Effector CD4-positive, alpha-beta T cell (primary cell): Measurements from ENCODE around the gene GAS2L2.

ENCODE experiments used
- DNase-seq: peaks from one replicate; pipeline ENCODE4 v3.0.0-alpha.2; 2020

GAS2L2 gene

GRCh38 chr17:35745246-35745645 lies 7.8 kb downstream of the GAS2L2 start:
- DNase-seq = no peak

DNA sequence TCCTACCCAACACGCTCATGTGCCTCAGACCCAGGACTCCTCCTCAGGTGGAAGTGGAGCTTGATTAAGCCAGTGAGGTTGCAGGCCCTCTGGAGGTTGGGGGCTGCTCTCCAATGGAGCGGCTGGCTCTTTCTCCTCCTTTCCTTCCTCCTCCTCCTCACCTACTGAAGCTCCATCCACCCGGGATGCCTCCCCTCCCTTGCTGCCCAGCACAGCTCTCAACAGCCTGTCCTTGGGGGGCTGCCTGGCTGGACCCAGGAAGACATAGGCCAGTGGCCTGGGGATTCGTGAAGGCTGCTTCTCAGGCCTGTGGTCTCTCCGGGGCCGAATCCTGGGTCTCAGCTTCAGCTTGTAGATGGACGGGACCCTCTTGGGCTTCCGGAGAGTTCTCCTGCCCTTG lies 8.2 kb downstream of the GAS2L2 start:
- DNase-seq = no peak

DNA sequence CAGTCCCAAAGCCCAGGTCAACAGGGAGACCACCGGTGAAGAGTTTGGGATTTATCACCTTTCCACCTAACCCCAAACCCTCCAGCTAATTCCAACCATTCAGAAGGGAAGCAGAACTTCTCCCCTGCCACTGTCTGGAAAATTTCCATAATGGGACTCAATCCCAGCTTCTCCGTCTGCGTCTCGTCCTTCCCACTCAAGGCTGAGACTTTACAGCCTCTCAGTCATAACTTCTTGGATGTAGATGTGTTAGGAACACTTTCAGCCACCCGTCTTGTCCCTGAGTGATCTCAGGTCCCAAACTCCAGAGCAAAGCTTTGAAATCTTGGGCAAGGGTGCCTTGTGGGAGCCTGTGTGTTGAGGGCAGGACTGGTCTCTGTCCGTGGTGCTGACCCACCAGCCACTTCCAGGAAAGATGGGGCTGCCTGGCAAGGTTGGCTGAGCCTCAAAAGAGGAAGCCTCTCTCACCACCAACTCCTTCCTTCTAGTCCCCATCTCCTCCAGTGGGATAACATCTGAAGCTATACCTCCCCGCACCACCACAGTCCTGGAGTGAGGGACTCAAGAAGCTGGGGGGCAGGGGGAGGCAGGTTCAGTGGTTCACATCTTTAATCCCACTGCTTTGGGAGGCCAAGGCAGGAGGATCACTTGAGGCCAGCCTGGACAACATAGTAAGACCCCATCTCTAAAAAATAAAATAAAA lies 9.3 kb downstream of the GAS2L2 start:
- no peak for DNase-seq

- DNase-seq = no peak
Measured at GRCh38 chr17:35742896-35743477, 10.1 kb downstream of the GAS2L2 start.

DNA sequence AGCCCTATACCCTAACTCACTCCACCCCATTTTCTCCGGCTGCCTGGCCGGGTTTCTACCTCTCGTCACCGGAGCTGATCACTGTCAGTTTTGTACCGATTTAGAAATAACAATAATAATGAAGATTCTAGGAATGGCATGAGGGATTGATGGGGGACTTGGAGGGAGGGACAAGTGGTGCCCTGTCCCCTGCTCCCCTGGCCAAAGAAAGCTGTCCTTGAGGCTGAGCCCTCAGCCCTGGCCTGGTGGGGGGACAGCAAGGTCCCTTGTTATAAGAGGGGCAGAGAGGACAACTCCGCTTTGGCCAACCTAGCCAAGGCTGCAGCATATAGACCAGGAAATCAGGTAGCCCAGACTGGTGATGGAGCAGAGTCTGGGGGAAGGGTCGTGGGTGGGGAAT lies 10.5 kb downstream of the GAS2L2 start:
- no peak for DNase-seq

GRCh38 chr17:35740997-35741931 lies 11.8 kb downstream of the GAS2L2 start:
- DNase-seq = no peak

- DNase-seq = no peak
Measured at GRCh38 chr17:35740216-35740615, 12.8 kb downstream of the GAS2L2 start.

DNA sequence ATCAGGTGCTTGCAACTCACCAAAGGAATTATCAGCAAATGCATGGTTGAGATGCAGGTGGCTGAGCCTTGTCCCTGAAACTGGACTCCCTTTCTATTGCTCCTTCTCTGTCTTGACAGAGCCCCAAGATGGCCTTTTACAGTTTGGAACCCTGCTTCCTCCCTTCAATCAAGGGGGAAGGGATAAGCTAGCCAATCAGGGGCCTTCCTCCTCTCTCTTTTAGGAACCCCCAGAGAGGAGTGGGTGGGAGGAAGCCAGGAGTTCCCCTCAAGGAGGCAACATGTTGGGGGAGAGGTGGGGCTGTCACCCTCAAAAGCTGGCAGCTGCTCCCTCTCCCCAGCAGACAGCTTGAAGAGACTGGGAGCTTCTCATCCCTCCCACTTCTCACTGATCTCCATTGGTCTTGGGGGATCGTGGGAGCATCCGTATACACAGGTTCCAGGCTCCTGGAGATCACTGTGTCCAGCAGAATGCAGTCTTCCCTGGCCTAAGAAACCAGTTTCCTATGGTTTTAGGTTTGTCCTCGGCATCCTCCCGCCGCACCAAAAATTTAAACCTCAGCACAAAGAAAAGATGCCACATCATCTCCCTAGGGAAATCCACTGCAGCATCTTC lies 14.4 kb downstream of the GAS2L2 start:
- no peak for DNase-seq

DNA sequence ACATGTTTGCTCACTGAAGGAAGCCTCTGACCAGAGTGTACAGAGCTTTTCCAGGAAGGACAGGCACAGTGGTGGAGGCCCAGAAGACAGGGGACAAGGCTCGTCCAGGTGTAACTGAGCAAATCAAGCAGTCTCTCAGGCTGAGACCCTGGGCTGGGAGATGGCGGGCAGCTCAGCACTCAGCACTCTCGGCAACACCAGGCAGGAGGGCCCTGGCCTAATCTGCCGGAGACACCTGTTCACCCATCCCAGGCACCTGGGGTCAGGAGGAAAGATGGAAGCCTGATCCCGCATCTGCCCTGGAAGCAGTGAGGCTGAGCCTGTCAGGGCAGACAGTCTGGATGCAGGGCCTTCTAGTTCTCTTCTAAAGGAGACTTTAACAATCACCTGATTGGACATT lies 16.8 kb downstream of the GAS2L2 start:
- DNase-seq = no peak

- DNase-seq = no peak
Measured at GRCh38 chr17:35735036-35735805, 17.8 kb downstream of the GAS2L2 start.

DNA sequence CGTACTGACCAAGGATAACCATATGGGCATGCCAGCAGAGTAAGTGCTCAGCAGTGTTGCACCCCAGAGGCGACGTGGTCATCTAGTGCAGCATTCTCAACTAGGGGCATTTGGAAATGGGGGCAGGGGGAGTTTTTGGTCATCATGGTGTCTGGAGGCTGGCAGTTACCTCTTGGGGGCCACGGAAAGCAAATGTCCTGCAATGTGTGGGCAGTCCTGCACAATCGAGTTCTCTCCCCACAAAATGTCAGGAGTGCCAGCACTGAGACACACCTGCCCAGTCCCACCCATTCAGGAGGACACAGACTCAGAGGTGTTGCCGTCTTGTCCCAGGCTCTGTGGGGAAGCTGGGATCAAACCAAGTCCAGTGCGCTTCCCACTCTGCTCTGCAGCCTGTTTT lies 18.6 kb downstream of the GAS2L2 start:
- no peak for DNase-seq

DNA sequence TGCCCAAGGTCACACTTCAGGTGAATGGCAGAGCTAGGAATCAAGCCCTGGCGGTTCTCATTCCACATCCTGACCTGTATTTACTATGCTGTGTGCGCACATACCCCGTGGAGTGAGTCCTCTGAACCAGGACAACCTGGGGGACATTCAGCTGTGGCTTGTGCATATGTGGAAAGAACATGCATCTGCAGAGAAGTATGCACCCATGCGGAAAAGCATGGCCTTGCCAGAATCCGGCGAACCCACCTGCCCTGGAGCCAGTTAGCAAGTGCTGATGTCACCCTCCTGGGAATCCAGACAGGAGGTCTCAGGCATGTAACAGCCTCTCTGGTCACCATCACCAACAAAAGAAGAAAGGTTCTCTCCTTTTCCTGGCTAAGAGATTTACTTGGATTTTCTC lies 19.7 kb downstream of the GAS2L2 start:
- no peak for DNase-seq

DNA sequence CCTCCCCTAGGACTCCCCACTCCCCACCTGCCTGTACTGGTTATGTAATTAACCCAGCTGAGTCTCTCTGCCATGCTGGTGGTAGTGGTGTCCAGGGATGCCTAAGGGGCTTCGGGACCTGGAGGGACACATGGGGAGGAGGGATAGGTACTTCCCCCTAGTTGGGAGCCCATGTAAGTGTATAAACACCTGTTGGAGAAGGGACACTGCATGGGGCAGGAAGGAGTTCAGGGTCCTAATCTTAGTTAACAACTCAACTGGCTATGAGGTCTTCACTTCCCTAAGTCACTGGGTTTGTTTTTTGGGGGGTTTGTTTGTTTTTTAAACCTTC lies 20.3 kb downstream of the GAS2L2 start:
- no peak for DNase-seq

DNA sequence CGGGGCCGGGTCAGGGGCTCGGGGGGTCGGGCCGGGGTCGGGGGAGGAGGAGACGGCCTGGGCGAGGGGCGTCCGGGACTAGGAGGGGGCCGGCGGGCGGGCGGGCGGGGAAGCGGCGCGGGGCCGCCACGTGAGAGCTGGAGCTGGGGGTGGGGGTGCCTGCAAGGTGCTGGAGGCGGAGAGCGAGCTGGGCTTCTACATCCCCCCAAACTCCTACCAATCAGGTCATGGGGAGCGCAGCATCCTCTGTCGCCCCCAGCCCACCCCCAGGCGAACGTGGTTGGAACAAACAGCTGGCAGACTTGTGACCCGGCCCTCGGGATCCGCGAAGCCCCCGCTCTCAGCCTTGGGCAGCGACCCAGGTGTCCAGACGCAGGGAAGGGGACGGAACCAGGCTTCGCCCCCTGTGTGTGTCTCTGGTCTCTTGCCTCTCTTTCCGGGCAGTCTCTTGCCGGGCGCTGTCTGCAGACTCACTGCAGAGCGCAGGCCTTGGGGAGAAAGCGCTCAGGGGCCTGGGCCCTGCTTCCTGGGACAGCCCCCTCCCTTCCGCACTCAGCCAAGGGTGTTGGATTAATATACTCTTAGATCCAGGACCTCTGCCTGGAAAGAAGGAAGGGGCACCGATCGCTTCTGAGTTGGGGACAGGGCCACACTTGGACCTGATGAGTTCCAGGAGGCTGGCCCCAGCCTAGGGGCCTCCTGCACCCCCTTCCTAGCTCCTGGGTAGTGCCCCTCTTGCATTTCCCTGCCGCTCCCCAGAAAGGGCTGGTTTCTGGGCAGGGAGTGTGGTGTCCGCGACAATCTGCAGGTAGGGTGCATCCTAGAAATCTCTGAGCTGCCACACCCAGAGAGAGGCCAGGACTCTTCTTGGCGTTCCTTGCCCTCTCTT lies 20.9 kb downstream of the GAS2L2 start:
- no peak for DNase-seq

GRCh38 chr17:35731239-35731916 lies 21.7 kb downstream of the GAS2L2 start, which contains the start of gene RASL10B:
Gene RASL10B, plus strand, starts transcription at chr17:35731639. Its CDS starts 3,546 bp downstream, at chr17:35735185.
- DNase-seq = peak; percentile 30

GRCh38 chr17:35730400-35731005 lies 22.5 kb downstream of the GAS2L2 start:
- DNase-seq = no peak

- no peak for DNase-seq
Measured at GRCh38 chr17:35729405-35729833, 23.6 kb downstream of the GAS2L2 start.

GRCh38 chr17:35728551-35728950 lies 24.5 kb downstream of the GAS2L2 start:
- no peak for DNase-seq

- DNase-seq = no peak
Measured at GRCh38 chr17:35727635-35728034, 25.4 kb downstream of the GAS2L2 start.

DNA sequence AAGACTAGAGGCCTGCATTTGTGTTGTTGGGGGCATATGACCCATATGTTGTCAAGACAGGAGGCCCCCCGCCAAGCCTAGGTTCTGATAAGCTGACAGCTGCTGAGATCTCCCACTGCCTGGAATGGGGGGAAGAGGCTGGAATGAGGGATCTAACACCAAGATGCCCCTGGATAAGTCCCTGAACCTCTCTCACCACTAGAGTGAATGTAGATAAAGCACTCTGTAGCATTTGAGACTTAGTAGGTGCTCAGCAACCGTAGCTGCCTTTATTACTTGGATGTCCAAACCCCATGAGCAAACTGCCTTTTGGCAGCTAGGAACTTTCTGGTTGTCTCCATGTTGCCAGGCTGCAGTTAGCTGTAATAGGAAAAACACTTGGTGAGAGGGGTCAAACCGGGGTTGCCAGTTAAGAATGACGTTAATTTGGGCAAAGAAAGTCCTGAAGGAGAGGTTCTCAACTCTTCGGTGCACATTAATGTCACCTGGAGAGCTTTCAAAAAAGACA lies 26.0 kb downstream of the GAS2L2 start:
- no peak for DNase-seq
